Testis (tissue), 3 donors: ENCODE data around the gene RASD2. TPM values are rescaled to one million over a fixed set of nuclear protein-coding genes. Genes with fewer than 3 reads are reported as not detected.

Source experiments
- DNase-seq: peaks from one replicate; pipeline ENCODE4 v3.0.0-alpha.2; 2019
- H3K27ac ChIP-seq, 2 donors: fragments of 200-600 bp; sonication (generic); one replicate each; pipeline ENCODE4 v1.5.1; 2019
- H3K27me3 ChIP-seq: fragments of 200-600 bp; sonication (generic); one replicate; pipeline ENCODE4 v1.5.1; 2019
- H3K36me3 ChIP-seq: fragments of 200-600 bp; sonication (generic); one replicate; pipeline ENCODE4 v1.5.1; 2017; ENCODE audit warnings: low read depth; ENCODE audit errors: missing control alignments
- H3K4me1 ChIP-seq: fragments of 200-600 bp; sonication (generic); one replicate; pipeline ENCODE4 v1.5.1; 2019
- H3K4me3 ChIP-seq, 2 donors: fragments of 200-600 bp; sonication (generic); one replicate each; pipeline ENCODE4 v1.5.1; 2017 to 2019
- H3K9me3 ChIP-seq: fragments of 200-600 bp; sonication (generic); one replicate; pipeline ENCODE4 v1.5.1; 2017
- POLR2A ChIP-seq: fragments of 450-650 bp; IDR thresholded peaks from one replicate; pipeline ENCODE4 v1.6.1; 2017; ENCODE audit warnings: antibody characterized with exemption, mild to moderate bottlenecking, moderate library complexity
- WGBS, 2 donors: methylation state at CpG; one replicate each; pipeline ENCODE4 v1.1.5; 2018; 5-methylcytosine and 5-hydroxymethylcytosine counted together
- intact Hi-C: fragments of 100-400 bp; cut with DNase I; formaldehyde crosslinking; loops from one replicate; pipeline ENCODE4 v1.15.1; 2023; ENCODE audit warnings: low total_unique reads
- polyA plus RNA-seq: library from polyadenylated mRNA; stranded (reverse); fragments of 350-450 nt; fragmentation: Illumina TruSeq; extraction: RNeasy Lipid Tissue Mini Kit (QIAGEN cat#74804); gene quantifications from one replicate; pipeline ENCODE4 v1.2.3, GENCODE V29; 2014; ENCODE audit warnings: low read depth, low replicate concordance; ENCODE audit not compliant: insufficient read depth
- total RNA-seq, 2 donors: library from RNA; depleted of rRNA; stranded (reverse); fragments of >200 nt; gene quantifications; one replicate each; pipeline ENCODE4 v1.2.3, GENCODE V29; 2016
- TF ChIP-seq, protein P1 (sequence below), 3 experiments: fragments of 450-650 bp in 2 of 3; fragments of 200-600 bp in 1 of 3; sonication (generic) in 1 of 3; IDR thresholded peaks; one replicate each; pipeline ENCODE4 v1.5.1; 2016 to 2019; ENCODE audit warnings: antibody characterized with exemption in 3 of 3, mild to moderate bottlenecking in 2 of 3, moderate library complexity in 1 of 3

Gene RASD2
- total and polyA plus RNA-seq, 3 donors from 2014 or later = 1.2 to 1.7 (median 1.7) TPM

DNA sequence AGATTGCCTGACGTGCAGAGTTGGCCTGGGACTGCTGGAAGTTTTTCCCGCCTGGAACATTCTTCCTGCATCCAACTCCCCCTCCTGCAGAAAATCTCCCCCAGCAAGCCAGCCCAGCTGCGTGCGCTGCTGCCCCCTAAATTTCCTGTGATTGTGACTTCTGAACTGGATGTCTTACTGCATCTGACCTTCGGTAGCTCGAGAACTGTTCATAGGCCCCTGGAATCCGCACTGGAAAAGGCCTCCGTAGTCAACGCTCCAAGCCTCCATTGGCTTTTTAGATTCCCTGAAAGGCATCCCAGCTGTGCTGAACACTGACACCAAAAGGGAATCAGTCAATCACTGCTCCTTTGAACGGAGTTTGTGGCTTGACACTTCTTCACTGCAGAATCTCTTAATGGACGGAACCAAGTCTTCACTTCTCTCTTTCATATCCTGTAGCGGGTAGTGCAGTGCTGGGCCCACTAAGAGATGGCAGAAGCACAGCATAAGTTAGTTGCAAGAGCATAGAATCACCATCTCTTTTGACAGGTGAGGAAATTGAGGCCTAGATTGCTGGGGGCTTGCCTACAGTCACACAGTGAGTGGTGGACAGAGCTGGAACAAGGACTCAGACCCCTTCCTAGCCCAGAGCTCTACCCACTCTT, 14.2 kb upstream of the RASD2 start:
- WGBS, 2 donors = 82 to 92% methylated on average over 12 of the region's 12 CpGs
- Histone ChIP-seq H3K9me3 (no peaks in the 10 kb centered on the region), H3K27me3 (no peaks in the 10 kb centered on the region), H3K36me3 (no peaks in the 10 kb centered on the region), H3K4me3 (no peak overlapping the region), H3K27ac (no peak overlapping the region), H3K4me1 (peaks cover 3% of the 10 kb centered on the region)
- TF ChIP-seq, protein P1, sequence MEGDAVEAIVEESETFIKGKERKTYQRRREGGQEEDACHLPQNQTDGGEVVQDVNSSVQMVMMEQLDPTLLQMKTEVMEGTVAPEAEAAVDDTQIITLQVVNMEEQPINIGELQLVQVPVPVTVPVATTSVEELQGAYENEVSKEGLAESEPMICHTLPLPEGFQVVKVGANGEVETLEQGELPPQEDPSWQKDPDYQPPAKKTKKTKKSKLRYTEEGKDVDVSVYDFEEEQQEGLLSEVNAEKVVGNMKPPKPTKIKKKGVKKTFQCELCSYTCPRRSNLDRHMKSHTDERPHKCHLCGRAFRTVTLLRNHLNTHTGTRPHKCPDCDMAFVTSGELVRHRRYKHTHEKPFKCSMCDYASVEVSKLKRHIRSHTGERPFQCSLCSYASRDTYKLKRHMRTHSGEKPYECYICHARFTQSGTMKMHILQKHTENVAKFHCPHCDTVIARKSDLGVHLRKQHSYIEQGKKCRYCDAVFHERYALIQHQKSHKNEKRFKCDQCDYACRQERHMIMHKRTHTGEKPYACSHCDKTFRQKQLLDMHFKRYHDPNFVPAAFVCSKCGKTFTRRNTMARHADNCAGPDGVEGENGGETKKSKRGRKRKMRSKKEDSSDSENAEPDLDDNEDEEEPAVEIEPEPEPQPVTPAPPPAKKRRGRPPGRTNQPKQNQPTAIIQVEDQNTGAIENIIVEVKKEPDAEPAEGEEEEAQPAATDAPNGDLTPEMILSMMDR (IDR thresholded peaks at IDR 0.05) = no peak
- no peak for TF ChIP-seq POLR2A
- DNase-seq = no peak
- intact Hi-C loops = no loop called here

DNA sequence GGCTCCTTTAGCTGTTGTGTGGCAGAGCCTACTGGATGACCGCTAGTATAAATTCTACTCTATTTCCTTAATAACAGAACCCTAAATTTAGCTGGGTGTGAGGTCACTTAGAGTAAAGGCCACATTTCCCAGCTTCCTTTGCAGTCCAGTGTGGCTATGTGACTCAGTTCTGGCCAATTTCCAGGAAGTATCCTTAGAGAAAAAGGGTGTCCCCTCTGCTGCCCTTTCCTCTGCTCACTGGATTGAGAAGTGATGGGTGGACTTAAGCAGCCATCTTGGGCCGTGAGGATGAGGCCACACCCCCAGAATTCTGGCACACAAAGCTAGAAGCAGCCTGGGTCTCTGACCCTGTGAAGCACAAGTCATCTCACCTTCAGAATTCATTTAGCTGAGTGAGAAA, 11.7 kb upstream of the RASD2 start:
- no peak for TF ChIP-seq POLR2A
- WGBS, 2 donors = 94 to 95% methylated on average over 2 of the region's 2 CpGs
- intact Hi-C loops = no loop called here

DNA sequence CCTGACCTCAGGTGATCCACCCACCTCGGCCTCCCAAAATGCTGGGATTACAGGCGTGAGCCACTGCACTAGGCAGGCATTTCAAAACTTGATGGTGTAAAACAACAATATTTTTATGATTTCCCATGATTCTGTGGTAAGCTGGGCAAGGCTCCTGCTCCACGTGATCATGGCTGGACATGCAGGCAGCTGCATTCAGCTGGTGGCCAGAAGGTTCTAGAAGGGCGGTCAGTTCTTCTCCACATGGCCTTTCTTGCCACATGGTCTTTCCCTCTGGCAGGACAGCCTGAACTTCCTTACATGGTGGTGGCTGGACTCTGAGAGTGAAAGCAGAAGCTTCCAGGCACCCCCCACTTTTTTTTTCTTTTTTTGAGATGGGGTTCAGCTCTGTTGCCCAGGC, 9.9 kb upstream of the RASD2 start:
- no peaks in the 10 kb centered on the region for H3K9me3 ChIP-seq
- intact Hi-C loops = no loop called here
- 82 to 89% methylated on average over 3 to 4 of the region's 4 CpGs for WGBS, 2 donors
- H3K4me1 ChIP-seq = no peaks in the 10 kb centered on the region
- H3K27me3 ChIP-seq = no peaks in the 10 kb centered on the region
- no peak overlapping the region for H3K4me3 ChIP-seq
- no peaks in the 10 kb centered on the region for H3K36me3 ChIP-seq
- TF ChIP-seq, protein P1 (IDR thresholded peaks at IDR 0.05) = no peak
- TF ChIP-seq POLR2A = no peak
- H3K27ac ChIP-seq = no peak overlapping the region
- peak; percentile 42 for DNase-seq

More for the DNA sequence above, 11.7 kb upstream of the RASD2 start:
- Histone ChIP-seq H3K27me3 (no peaks in the 10 kb centered on the region), H3K36me3 (no peaks in the 10 kb centered on the region), H3K4me1 (peaks cover 3% of the 10 kb centered on the region), H3K4me3 (no peak overlapping the region), H3K9me3 (no peaks in the 10 kb centered on the region), H3K27ac (no peak overlapping the region)
- DNase-seq = no peak

DNA sequence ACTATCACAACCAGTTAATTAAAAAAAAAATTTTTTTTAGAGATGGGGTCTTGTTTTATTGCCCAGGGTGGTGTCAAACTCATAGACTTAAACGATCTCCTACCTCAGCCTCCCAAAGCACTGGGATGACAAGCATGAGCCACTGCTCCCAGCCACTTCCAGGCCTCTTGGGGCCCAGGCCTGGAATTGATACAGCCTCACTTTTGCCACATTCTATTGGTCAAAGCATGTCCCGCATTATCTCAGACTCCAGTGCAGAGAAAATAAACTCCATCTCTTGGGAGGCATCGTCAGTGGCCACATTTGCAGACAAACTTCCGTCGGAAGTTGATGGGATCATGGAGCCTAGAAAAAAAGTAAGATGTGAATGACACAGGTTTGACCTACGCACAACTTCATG, 9.4 kb upstream of the RASD2 start:
- no peak for DNase-seq
- intact Hi-C loops = no loop called here
- Histone ChIP-seq H3K27ac (no peak overlapping the region), H3K4me1 (no peaks in the 10 kb centered on the region), H3K36me3 (no peaks in the 10 kb centered on the region), H3K27me3 (no peaks in the 10 kb centered on the region), H3K4me3 (no peak overlapping the region), H3K9me3 (no peaks in the 10 kb centered on the region)
- TF ChIP-seq, protein P1 (IDR thresholded peaks at IDR 0.05) = no peak
- no peak for TF ChIP-seq POLR2A
- 89 to 91% methylated on average over 6 of the region's 6 CpGs for WGBS, 2 donors

DNA sequence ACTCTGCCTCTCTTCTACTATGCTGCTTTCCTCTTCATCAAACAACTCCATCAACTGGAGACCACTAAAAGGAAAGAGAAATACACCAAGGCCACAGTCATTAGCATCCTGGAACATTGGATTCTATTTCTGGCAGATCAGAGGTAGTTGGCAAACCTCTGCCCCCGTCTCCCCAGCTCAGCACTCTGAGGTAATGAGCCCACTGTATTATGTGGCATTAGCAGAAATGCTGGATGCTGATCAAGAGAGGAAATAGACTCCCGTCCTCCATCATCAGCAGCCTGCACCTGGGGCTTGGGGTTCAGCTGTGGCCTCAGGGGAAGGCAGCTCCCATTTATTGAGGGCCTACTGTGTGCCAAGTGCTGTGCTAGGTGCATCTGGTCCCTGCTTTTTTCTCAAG, 9.0 kb upstream of the RASD2 start:
- H3K9me3 ChIP-seq = no peaks in the 10 kb centered on the region
- WGBS, 2 donors = 63 to 80% methylated on average over 2 of the region's 2 CpGs
- intact Hi-C loops = no loop called here
- TF ChIP-seq, protein P1 (IDR thresholded peaks at IDR 0.05) = no peak
- no peak for TF ChIP-seq POLR2A
- DNase-seq = no peak
- no peaks in the 10 kb centered on the region for H3K36me3 ChIP-seq
- H3K4me1 ChIP-seq = no peaks in the 10 kb centered on the region
- H3K4me3 ChIP-seq = no peak overlapping the region
- no peak overlapping the region for H3K27ac ChIP-seq
- no peaks in the 10 kb centered on the region for H3K27me3 ChIP-seq
